Nephron progenitor cell (in vitro differentiated cells): Measurements from ENCODE around the gene ANXA4.
A peak's percentile ranks its signal among the peaks of the same experiment; 100 is the strongest.
"Not testable (repeated sequence)": the region's sequence is repeated elsewhere in the genome, so short reads cannot be mapped to it uniquely, and the experiment has no call there.

Source experiments
- DNase-seq: peaks from one replicate; pipeline ENCODE4 v3.0.0; 2021
- H3K27ac Mint-ChIP-seq: 2 replicates; pipeline ENCODE4 v1.8.0; 2021; ENCODE audit warnings: mild to moderate bottlenecking, moderate library complexity, mixed read lengths
- H3K27me3 Mint-ChIP-seq: 2 replicates; pipeline ENCODE4 v1.8.0; 2021; ENCODE audit warnings: mild to moderate bottlenecking, low read depth, mixed read lengths; ENCODE audit not compliant: poor library complexity
- H3K36me3 Mint-ChIP-seq: 2 replicates; pipeline ENCODE4 v1.8.0; 2021; ENCODE audit warnings: low read depth, mixed read lengths
- H3K4me1 Mint-ChIP-seq: 2 replicates; pipeline ENCODE4 v1.8.0; 2021; ENCODE audit warnings: mixed read lengths
- H3K4me3 Mint-ChIP-seq: 2 replicates; pipeline ENCODE4 v1.8.0; 2021; ENCODE audit warnings: mild to moderate bottlenecking, moderate library complexity, mixed read lengths
- H3K9me3 Mint-ChIP-seq: 2 replicates; pipeline ENCODE4 v1.8.0; 2021; ENCODE audit warnings: mild to moderate bottlenecking, moderate library complexity, mixed read lengths
- TF ChIP-seq, protein P1 (sequence below): fragments of 200-600 bp; sonication (generic); IDR thresholded peaks from 2 replicates; pipeline ENCODE4 v1.5.0; 2021; ENCODE audit warnings: antibody characterized with exemption

The ANXA4 gene

GRCh38 chr2:69817729-69818501 lies 76.0 kb downstream of the ANXA4 start:
- Mint-ChIP-seq H3K36me3 (peaks cover 10% of the 10 kb centered on the region), H3K9me3 (peaks cover 4% of the 10 kb centered on the region), H3K4me3 (no peak overlapping the region), H3K27ac (no peak overlapping the region), H3K4me1 (peaks cover 7% of the 10 kb centered on the region), H3K27me3 (peaks cover 7% of the 10 kb centered on the region)
- TF ChIP-seq, protein P1, sequence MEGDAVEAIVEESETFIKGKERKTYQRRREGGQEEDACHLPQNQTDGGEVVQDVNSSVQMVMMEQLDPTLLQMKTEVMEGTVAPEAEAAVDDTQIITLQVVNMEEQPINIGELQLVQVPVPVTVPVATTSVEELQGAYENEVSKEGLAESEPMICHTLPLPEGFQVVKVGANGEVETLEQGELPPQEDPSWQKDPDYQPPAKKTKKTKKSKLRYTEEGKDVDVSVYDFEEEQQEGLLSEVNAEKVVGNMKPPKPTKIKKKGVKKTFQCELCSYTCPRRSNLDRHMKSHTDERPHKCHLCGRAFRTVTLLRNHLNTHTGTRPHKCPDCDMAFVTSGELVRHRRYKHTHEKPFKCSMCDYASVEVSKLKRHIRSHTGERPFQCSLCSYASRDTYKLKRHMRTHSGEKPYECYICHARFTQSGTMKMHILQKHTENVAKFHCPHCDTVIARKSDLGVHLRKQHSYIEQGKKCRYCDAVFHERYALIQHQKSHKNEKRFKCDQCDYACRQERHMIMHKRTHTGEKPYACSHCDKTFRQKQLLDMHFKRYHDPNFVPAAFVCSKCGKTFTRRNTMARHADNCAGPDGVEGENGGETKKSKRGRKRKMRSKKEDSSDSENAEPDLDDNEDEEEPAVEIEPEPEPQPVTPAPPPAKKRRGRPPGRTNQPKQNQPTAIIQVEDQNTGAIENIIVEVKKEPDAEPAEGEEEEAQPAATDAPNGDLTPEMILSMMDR, result no peak
- no peak for DNase-seq

DNA sequence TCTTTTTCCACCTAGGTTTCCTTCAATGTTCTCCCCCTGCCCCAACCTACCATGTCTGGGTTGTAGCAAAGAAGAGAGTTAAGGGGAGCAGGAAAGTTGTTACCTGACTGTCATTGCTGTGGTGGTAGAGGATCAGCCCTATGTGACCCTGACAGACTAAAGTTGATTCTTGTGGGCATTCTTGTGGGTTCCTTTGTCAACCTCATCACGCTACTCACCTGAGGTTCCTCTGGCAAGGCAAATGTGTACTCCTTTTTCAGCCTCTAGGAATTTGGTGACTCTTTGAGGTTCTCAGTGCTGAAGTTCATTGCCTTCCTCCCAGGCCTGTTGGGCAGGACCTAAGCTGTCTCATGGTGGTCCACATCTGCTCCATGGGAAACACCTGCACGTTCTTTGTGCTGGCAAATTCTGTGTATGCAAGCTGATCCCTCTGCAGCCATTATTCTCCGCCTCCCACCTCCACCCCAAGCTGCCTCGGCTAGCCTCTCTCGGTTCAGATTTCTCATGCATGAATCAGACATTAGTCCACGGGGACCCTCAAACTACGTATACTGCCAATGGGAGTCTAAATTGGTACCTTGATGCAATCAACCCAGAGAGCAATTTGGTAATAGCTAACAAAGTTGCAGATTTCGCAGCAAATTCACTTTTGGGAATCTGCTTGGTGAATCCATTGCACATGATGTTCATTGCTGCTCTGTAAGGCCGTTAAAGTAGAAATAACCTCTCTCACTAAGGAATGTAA lies 86.0 kb downstream of the ANXA4 start:
- DNase-seq, result no peak
- H3K27ac Mint-ChIP-seq, result no peak overlapping the region

DNA sequence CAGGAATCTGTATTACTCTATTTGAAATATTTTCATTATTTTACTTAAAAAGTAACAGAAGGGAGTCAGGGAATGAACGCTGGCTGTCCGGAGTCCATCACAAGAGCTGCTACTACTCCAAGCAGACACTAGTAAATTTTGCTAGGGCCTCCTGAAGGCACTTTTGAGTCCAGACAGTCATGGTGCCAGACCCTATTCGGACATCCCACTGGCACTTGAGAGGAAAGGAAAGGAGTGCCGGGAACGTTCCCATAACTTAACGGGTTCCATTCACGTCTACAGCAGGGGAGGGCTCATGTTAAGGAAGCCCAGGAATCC lies 87.0 kb downstream of the ANXA4 start:
- Mint-ChIP-seq H3K27ac (peak overlapping the region; percentile 95), H3K9me3 (no peaks in the 10 kb centered on the region), H3K27me3 (peaks cover 6% of the 10 kb centered on the region), H3K36me3 (peaks cover 18% of the 10 kb centered on the region), H3K4me1 (peaks cover 40% of the 10 kb centered on the region), H3K4me3 (peak overlapping the region; percentile 89)
- DNase-seq, result no peak
- TF ChIP-seq, protein P1, result no peak

More for the DNA sequence above, 86.0 kb downstream of the ANXA4 start:
- H3K4me1 Mint-ChIP-seq, result peaks cover 36% of the 10 kb centered on the region
- H3K27me3 Mint-ChIP-seq, result peaks cover 6% of the 10 kb centered on the region
- TF ChIP-seq, protein P1, result no peak
- peak overlapping the region; percentile 89 for H3K4me3 Mint-ChIP-seq
- H3K36me3 Mint-ChIP-seq, result peaks cover 10% of the 10 kb centered on the region
- H3K9me3 Mint-ChIP-seq, result no peaks in the 10 kb centered on the region

DNA sequence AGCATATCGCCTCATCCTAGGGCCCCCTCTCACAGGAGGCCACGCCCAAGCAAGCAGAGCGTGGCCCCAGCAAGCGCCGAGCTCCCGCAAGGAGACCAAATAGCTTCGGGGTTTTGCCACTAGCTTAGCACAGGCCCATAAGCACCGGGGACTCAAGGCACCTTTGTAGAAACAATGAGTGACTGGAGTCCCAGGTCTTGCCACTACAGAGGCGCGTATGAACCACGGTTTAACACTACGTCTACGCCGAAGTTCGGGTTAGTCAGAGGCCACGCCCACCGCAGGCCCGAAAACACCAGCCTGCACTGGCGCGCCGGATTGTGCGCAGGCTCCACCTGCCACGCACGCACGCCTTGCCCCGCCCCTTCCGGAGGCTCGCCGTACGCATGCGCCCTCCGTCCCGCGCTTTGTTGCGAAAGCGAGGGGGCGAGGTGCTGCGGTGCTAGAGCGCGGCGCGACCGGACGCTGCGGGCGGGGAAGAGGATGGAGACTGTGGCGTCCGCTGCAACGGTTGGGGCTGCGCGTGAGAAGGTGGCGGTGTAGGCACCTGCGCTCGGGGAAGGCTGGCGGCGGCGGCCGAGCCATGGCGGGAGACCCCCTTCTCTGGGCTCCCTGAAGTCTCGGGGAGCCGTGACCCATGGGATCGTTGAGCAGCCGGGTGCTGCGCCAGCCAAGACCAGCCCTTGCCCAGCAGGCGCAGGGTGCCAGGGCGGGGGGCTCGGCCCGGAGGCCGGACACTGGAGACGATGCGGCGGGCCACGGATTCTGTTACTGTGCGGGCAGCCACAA lies 87.5 kb downstream of the ANXA4 start, which contains the start of gene GMCL1:
GMCL1 (plus strand) TSS at position 405 of the 789 bp plus-strand sequence; CDS start at position 638, 233 bp downstream.
- TF ChIP-seq, protein P1, result no peak
- Mint-ChIP-seq H3K9me3 (no peaks in the 10 kb centered on the region), H3K36me3 (peaks cover 24% of the 10 kb centered on the region), H3K4me3 (peak within 1 kb of the TSS; percentile 89), H3K27ac (peak within 1 kb of the TSS; percentile 95), H3K27me3 (peaks cover 6% of the 10 kb centered on the region), H3K4me1 (peaks cover 45% of the 10 kb centered on the region)
- peak; percentile 99 for DNase-seq

DNA sequence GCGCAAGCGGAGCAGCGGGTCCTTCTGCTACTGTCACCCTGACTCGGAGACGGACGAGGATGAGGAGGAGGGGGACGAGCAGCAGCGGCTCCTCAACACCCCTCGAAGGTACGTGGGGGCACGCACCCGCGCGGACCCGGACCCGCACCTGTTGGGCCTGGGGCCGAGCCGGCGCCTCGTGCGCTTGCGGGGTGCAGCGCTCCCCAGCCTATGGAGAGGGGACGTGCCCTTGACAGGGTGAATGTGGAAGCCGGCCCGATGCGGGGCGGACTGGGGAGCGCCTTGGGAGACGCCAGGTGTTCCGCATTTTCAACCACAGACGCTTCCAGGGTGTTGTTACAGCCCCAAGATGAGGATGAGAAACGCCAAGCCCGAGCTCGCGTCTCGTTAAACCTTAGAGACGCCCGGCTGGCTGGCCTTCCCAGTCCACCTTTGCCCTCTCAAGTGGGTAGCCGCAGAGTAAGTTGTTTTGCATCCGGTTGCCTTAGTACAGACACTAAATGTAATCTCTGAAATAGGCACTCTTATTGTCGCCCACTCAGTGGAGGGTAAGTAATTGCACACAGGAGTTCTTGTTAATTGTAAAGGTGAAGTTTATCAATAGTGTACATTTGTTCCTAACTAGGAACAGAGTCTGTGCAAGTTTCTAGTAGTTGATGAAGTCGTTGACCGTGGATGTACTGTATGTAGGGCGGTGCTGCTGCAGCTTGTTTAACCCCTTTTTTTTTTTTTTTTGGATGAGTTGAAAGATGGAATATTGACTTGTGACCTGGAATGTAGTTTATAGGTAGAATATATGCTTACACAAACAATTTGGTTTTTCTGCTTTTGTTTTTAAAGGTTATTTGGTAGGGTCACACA lies 88.3 kb downstream of the ANXA4 start:
- Mint-ChIP-seq H3K4me1 (peaks cover 46% of the 10 kb centered on the region), H3K4me3 (peak overlapping the region; percentile 89), H3K27me3 (peaks cover 6% of the 10 kb centered on the region), H3K27ac (no peak overlapping the region), H3K36me3 (peaks cover 29% of the 10 kb centered on the region), H3K9me3 (no peaks in the 10 kb centered on the region)
- peak; percentile 49 for DNase-seq
- TF ChIP-seq, protein P1, result no peak

GRCh38 chr2:69830906-69831241 lies 88.9 kb downstream of the ANXA4 start:
- not testable (repeated sequence) for H3K27me3 Mint-ChIP-seq, H3K9me3 Mint-ChIP-seq, DNase-seq, H3K27ac Mint-ChIP-seq
- peaks cover 48% of the 10 kb centered on the region for H3K4me1 Mint-ChIP-seq
- H3K36me3 Mint-ChIP-seq, result peaks cover 29% of the 10 kb centered on the region
- peak overlapping the region; percentile 89 for H3K4me3 Mint-ChIP-seq
